ENCODE measurements around the gene BRCA1. TPM values are rescaled to one million over a fixed set of nuclear protein-coding genes. Genes with fewer than 3 reads are reported as not detected.
"Not testable (repeated sequence)": the region's sequence is repeated elsewhere in the genome, so short reads cannot be mapped to it uniquely, and the experiment has no call there.

Gene BRCA1
- total RNA-seq, 2 experiments from 2014 or later = 1.2 to 1.3 TPM

DNA sequence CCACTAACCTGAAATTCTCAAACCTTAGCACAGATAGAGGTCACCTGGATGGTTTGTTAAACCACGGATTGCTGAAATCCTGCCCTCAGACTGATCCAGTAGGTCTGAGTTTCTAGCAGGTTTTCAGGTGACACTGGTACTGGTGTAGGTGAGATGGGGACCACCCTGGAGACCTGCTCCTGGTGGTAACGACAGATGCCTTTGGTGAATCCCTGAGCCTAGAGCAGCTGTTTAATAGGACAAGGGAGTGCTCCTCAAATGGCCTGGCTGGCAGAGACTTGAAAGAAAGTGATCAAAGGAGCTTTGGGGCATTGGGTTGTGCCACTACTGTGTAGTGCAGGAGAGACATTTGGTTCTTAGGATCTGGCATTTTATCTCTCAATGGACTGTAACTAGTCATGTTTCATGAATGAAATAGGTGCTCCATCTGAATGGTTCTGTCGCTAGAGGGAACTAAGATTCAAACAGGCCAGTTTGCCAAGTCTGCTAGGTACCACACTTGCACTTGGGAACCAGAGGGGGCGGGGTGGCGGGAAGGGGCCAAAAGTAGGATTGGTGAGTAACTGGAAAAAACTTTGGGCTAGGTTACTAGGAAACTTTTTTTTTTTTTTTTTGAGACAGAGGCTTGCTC is 121.5 kb downstream of the BRCA1 start:
- TF ChIP-seq CTCF (IDR thresholded peaks at IDR 0.05) = no peak
- Histone ChIP-seq H3K27ac (ENCODE audit: low read depth in 1 of 2, low read length in 2 of 2) (no peak overlapping the region), H3K27me3 (ENCODE audit: control insufficient read depth in 1 of 2, insufficient read depth in 2 of 2, low read length in 2 of 2) (no peaks in the 10 kb centered on the region), H3K4me3 (ENCODE audit: low read length) (no peak overlapping the region), H3K4me1 (ENCODE audit: insufficient read depth, low read length) (peaks cover 44% of the 10 kb centered on the region), H3K9me3 (ENCODE audit: control insufficient read depth in 1 of 2, insufficient read depth in 1 of 2, low read length in 2 of 2) (no peaks in the 10 kb centered on the region), H3K36me3 (ENCODE audit: insufficient read depth, low read length) (peaks cover 46% of the 10 kb centered on the region)
- DNase-seq = peak in 1 of 14 experiments; percentile 6
- Mint-ChIP-seq H3K4me3 (peak overlapping the region; percentile 48), H3K36me3 (ENCODE audit: low read depth) (peaks cover 63% of the 10 kb centered on the region), H3K4me1 (ENCODE audit: low read depth) (peaks cover 26% of the 10 kb centered on the region), H3K27me3 (no peaks in the 10 kb centered on the region), H3K9me3 (no peaks in the 10 kb centered on the region), H3K27ac (no peak overlapping the region)
- POLR2A ChIA-PET = interaction anchor here (1.0 kb wide), 1 partner anchor 21 kb away, joined by 3 read pairs; no protein-coding TSS in a partner anchor
- intact Hi-C loops (cut with DNase I, micrococcal nuclease) = no loop called here
- no peak for ATAC-seq (ENCODE audit: poor library complexity)
- CTCF ChIA-PET = no interaction called here

DNA sequence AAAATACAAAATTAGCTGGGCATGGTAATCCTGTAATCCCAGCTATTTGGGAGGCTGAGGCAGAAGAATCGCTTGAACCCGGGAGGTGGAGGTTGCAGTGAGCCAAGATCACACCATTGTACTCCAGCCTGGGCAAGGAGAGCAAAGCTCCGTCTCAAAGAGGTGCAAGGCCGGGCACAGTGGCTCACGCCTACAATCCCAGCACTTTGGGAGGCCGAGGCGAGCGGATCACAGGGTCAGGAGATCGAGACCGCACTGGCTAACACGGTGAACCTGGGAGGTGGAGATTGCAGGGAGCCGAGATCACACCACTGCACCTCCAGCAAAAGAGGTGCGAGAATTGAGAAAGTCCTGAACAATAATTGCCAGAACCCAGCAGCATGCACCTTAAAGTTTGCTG is 124.3 kb downstream of the BRCA1 start:
- CTCF ChIA-PET; H3K27me3 Mint-ChIP-seq; H3K27ac ChIP-seq (ENCODE audit: low read depth in 1 of 2, low read length in 2 of 2); H3K9me3 ChIP-seq (ENCODE audit: control insufficient read depth in 1 of 2, insufficient read depth in 1 of 2, low read length in 2 of 2); H3K9me3 Mint-ChIP-seq; H3K4me3 ChIP-seq (ENCODE audit: low read length); ATAC-seq (ENCODE audit: poor library complexity); H3K4me3 Mint-ChIP-seq; H3K27me3 ChIP-seq (ENCODE audit: control insufficient read depth in 1 of 2, insufficient read depth in 2 of 2, low read length in 2 of 2); intact Hi-C loops (cut with DNase I, micrococcal nuclease): not testable (repeated sequence)
- peak in 1 of 14 experiments; percentile 18 for DNase-seq
- POLR2A ChIA-PET = interaction anchor here (0.9 to 1.1 kb wide), 2 partner anchors 12 to 171 kb away, joined by 3 read pairs; no protein-coding TSS in a partner anchor
- peaks cover 46% of the 10 kb centered on the region for H3K36me3 ChIP-seq (ENCODE audit: insufficient read depth, low read length)
- Mint-ChIP-seq H3K27ac (peak overlapping the region; percentile 44), H3K4me1 (ENCODE audit: low read depth) (peaks cover 25% of the 10 kb centered on the region), H3K36me3 (ENCODE audit: low read depth) (peaks cover 64% of the 10 kb centered on the region)
- peaks cover 28% of the 10 kb centered on the region for H3K4me1 ChIP-seq (ENCODE audit: insufficient read depth, low read length)

- no peak for TF ChIP-seq CTCF (IDR thresholded peaks at IDR 0.05)
- Histone ChIP-seq H3K9me3 (ENCODE audit: control insufficient read depth in 1 of 2, insufficient read depth in 1 of 2, low read length in 2 of 2) (no peaks in the 10 kb centered on the region), H3K27ac (ENCODE audit: low read depth in 1 of 2, low read length in 2 of 2) (peak overlapping the region; percentile 73 to 98), H3K4me3 (ENCODE audit: low read length) (peak overlapping the region; percentile 91), H3K4me1 (ENCODE audit: insufficient read depth, low read length) (peaks cover 28% of the 10 kb centered on the region), H3K27me3 (ENCODE audit: control insufficient read depth in 1 of 2, insufficient read depth in 2 of 2, low read length in 2 of 2) (no peaks in the 10 kb centered on the region), H3K36me3 (ENCODE audit: insufficient read depth, low read length) (peaks cover 46% of the 10 kb centered on the region)
- intact Hi-C loops (cut with DNase I, micrococcal nuclease) = loop anchor here (2.0 to 10.0 kb wide), 6 partner anchors 126 to 1016 kb away; partner anchors contain the start of genes BRCA1 (in 1 of the 2), DHX8 (in 1 of the 2), NBR1 (in 1 of the 2) and PSME3 (in 1 of the 2)
- Mint-ChIP-seq H3K27me3 (no peaks in the 10 kb centered on the region), H3K36me3 (ENCODE audit: low read depth) (peaks cover 59% of the 10 kb centered on the region), H3K4me3 (peak overlapping the region; percentile 96), H3K27ac (peak overlapping the region; percentile 95), H3K9me3 (no peaks in the 10 kb centered on the region), H3K4me1 (ENCODE audit: low read depth) (peaks cover 25% of the 10 kb centered on the region)
- DNase-seq = peak in 1 of 14 experiments; percentile 21
- ATAC-seq (ENCODE audit: poor library complexity) = no peak
- ChIA-PET POLR2A (interaction anchor here (1.1 to 3.2 kb wide), 16 partner anchors 8 to 611 kb away, joined by 3 to 58 read pairs (median 22); partner anchors contain the start of genes DHX8, IFI35, NBR1 and PSME3), CTCF (interaction anchor here (1.0 to 2.3 kb wide), 9 partner anchors 8 to 485 kb away, joined by 3 to 14 read pairs (median 9); partner anchors contain the start of genes AARSD1, DHX8, IFI35 and RND2)
These were observed 126.1 kb downstream of the BRCA1 start for GRCh38 chr17:42999003-42999525.

Measured in CD4-positive, alpha-beta T cell (primary cell).